HepG2 (cell line): Measurements from ENCODE around the gene NRDE2. TPM values are rescaled to one million over a fixed set of nuclear protein-coding genes. Genes with fewer than 3 reads are reported as not detected.

Experiments
- CHD2 ChIP-seq: IDR thresholded peaks from 2 replicates; pipeline ENCODE4 v1.6.1; 2011; ENCODE audit warnings: low read depth, low read length, improper control_type of control experiment
- NAIF1 ChIP-seq: sonication (generic); formaldehyde crosslinking; IDR thresholded peaks from 2 replicates; pipeline ENCODE4 v1.5.0; 2020; ENCODE audit warnings: mild to moderate bottlenecking, missing genetic modification reagents, borderline replicate concordance
- NR2F1 ChIP-seq, 2 experiments: fragments of 450-650 bp in 1 of 2; formaldehyde crosslinking in 1 of 2; IDR thresholded peaks; 2 replicates each; pipeline versions ENCODE4 v1.5.0 to v1.6.1; 2016 to 2020; ENCODE audit warnings: mild to moderate bottlenecking in 1 of 2, missing compliant biosample characterization in 1 of 2, missing genetic modification reagents in 1 of 2, moderate library complexity in 1 of 2
- SNRNP70 ChIP-seq: fragments of 200-400 bp; formaldehyde crosslinking; IDR thresholded peaks from 2 replicates; pipeline ENCODE4 v1.6.1; 2017; ENCODE audit warnings: mild to moderate bottlenecking, low read depth, low read length, moderate library complexity
- SRSF4 ChIP-seq: fragments of 200-400 bp; formaldehyde crosslinking; IDR thresholded peaks from one replicate; pipeline ENCODE4 v1.6.1; 2018; ENCODE audit warnings: mild to moderate bottlenecking, low read depth, low read length, moderate library complexity; ENCODE audit not compliant: poor library complexity, severe bottlenecking
- TCF12 ChIP-seq, 2 experiments: fragments of 450-650 bp in 1 of 2; sonication (generic) in 1 of 2; formaldehyde crosslinking in 1 of 2; IDR thresholded peaks; 2 replicates each; pipeline versions ENCODE4 v1.6.1 to v1.8.0; 2017 to 2022; ENCODE audit warnings: antibody characterized with exemption in 1 of 2, mild to moderate bottlenecking in 1 of 2, missing genetic modification reagents in 1 of 2, moderate library complexity in 1 of 2
- ZBTB20 ChIP-seq: sonication (generic); formaldehyde crosslinking; IDR thresholded peaks from 2 replicates; pipeline ENCODE4 v1.8.1; 2023; ENCODE audit warnings: missing genetic modification reagents, low read depth, mild to moderate bottlenecking, borderline replicate concordance
- ZBTB38 ChIP-seq: sonication (generic); formaldehyde crosslinking; IDR thresholded peaks from 2 replicates; pipeline ENCODE4 v1.5.1; 2020; ENCODE audit warnings: mild to moderate bottlenecking, missing genetic modification reagents
- ZIK1 ChIP-seq: sonication (generic); formaldehyde crosslinking; IDR thresholded peaks from 2 replicates; pipeline ENCODE4 v1.5.0; 2020; ENCODE audit warnings: mild to moderate bottlenecking, low read depth, missing genetic modification reagents, borderline replicate concordance
- ZNF570 ChIP-seq: sonication (generic); formaldehyde crosslinking; IDR thresholded peaks from 2 replicates; pipeline ENCODE4 v1.4.0; 2020; ENCODE audit warnings: mild to moderate bottlenecking, missing genetic modification reagents, borderline replicate concordance
- ZNF879 ChIP-seq: sonication (generic); formaldehyde crosslinking; IDR thresholded peaks from 2 replicates; pipeline ENCODE4 v1.8.1; 2023; ENCODE audit warnings: missing genetic modification reagents
- polyA plus RNA-seq, 8 experiments: library from polyadenylated mRNA; depleted of rRNA in 3 of 8; stranded (reverse) in 7 of 8; unstranded in 1 of 8; fragments of >200 nt; fragmentation: Illumina TruSeq in 4 of 8; extraction: Trizol in 4 of 8; gene quantifications; 2 replicates each; pipeline versions ENCODE4 v1.2.1 to v1.2.3, GENCODE V29; 2011 to 2016; ENCODE audit warnings: low read depth in 4 of 8, missing spikeins in 1 of 8, mixed read lengths in 1 of 8; ENCODE audit not compliant: insufficient read depth in 1 of 8
- total RNA-seq, 5 experiments: library from RNA; depleted of rRNA; stranded (reverse); fragments of >200 nt; fragmentation: Illumina TruSeq; extraction: Trizol; gene quantifications; 2 replicates each; pipeline ENCODE4 v1.2.3, GENCODE V29; 2016; ENCODE audit warnings: low read depth in 1 of 5
- TF ChIP-seq, protein P1 (sequence below): sonication (generic); formaldehyde crosslinking; IDR thresholded peaks from 2 replicates; pipeline ENCODE4 v1.5.0; 2020; ENCODE audit warnings: mild to moderate bottlenecking, missing genetic modification reagents, borderline replicate concordance
- TF ChIP-seq, protein P2 (sequence below): sonication (generic); formaldehyde crosslinking; IDR thresholded peaks from 2 replicates; pipeline ENCODE4 v1.4.0; 2020; ENCODE audit warnings: missing genetic modification reagents
- TF ChIP-seq, protein P3 (sequence below): sonication (generic); formaldehyde crosslinking; IDR thresholded peaks from 2 replicates; pipeline ENCODE4 v1.4.0; 2020; ENCODE audit warnings: mild to moderate bottlenecking, missing genetic modification reagents
- TF ChIP-seq, protein P4 (sequence below): sonication (generic); formaldehyde crosslinking; IDR thresholded peaks from 2 replicates; pipeline ENCODE4 v1.4.0; 2020; ENCODE audit warnings: low read depth, mild to moderate bottlenecking, missing genetic modification reagents

The NRDE2 gene
- total and polyA plus RNA-seq, 2 of the 13 experiments (the other 11 are each of a cell fraction or from before 2014, with no cell fraction given) = 5.6 to 12.5 TPM

DNA sequence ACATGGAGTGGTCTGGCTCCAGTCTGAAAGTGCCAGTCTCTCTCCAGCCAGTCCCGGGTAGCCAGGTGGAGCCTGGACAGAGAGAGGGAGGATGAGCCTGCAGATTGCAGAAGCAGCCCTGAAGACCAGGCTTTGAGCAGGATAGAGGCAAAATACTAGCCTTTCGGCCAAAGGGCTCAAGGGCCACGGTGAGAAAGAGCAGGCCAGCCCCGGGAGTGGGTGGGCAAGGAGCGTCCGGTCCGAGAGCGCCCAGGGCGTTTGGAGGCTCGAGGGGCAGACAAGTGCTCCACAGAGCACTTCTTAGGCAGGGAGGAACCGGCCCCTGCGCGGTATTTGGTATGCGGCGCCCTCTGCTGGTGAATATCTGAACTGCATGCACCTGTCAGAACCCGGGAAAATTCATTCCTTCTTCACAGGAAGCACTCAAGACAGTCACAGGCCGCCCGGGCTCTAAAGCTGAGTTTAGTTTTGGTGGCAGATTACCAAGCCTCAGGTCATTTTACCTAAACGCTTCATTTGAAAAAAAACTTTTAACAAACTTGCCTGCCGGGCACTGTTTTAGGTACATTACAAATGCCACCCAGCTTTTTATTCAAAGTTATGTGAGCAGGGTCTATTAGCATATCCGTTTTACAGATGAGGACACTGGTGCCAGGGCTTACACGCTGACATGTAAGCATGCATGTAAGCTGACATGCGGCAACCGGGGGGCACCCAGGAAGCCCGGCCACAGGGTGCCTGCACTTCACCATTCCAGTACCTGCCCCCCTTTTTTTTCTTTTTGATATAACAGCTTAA is 96.4 kb downstream of the NRDE2 start (continued):
- TF ChIP-seq, protein P1, sequence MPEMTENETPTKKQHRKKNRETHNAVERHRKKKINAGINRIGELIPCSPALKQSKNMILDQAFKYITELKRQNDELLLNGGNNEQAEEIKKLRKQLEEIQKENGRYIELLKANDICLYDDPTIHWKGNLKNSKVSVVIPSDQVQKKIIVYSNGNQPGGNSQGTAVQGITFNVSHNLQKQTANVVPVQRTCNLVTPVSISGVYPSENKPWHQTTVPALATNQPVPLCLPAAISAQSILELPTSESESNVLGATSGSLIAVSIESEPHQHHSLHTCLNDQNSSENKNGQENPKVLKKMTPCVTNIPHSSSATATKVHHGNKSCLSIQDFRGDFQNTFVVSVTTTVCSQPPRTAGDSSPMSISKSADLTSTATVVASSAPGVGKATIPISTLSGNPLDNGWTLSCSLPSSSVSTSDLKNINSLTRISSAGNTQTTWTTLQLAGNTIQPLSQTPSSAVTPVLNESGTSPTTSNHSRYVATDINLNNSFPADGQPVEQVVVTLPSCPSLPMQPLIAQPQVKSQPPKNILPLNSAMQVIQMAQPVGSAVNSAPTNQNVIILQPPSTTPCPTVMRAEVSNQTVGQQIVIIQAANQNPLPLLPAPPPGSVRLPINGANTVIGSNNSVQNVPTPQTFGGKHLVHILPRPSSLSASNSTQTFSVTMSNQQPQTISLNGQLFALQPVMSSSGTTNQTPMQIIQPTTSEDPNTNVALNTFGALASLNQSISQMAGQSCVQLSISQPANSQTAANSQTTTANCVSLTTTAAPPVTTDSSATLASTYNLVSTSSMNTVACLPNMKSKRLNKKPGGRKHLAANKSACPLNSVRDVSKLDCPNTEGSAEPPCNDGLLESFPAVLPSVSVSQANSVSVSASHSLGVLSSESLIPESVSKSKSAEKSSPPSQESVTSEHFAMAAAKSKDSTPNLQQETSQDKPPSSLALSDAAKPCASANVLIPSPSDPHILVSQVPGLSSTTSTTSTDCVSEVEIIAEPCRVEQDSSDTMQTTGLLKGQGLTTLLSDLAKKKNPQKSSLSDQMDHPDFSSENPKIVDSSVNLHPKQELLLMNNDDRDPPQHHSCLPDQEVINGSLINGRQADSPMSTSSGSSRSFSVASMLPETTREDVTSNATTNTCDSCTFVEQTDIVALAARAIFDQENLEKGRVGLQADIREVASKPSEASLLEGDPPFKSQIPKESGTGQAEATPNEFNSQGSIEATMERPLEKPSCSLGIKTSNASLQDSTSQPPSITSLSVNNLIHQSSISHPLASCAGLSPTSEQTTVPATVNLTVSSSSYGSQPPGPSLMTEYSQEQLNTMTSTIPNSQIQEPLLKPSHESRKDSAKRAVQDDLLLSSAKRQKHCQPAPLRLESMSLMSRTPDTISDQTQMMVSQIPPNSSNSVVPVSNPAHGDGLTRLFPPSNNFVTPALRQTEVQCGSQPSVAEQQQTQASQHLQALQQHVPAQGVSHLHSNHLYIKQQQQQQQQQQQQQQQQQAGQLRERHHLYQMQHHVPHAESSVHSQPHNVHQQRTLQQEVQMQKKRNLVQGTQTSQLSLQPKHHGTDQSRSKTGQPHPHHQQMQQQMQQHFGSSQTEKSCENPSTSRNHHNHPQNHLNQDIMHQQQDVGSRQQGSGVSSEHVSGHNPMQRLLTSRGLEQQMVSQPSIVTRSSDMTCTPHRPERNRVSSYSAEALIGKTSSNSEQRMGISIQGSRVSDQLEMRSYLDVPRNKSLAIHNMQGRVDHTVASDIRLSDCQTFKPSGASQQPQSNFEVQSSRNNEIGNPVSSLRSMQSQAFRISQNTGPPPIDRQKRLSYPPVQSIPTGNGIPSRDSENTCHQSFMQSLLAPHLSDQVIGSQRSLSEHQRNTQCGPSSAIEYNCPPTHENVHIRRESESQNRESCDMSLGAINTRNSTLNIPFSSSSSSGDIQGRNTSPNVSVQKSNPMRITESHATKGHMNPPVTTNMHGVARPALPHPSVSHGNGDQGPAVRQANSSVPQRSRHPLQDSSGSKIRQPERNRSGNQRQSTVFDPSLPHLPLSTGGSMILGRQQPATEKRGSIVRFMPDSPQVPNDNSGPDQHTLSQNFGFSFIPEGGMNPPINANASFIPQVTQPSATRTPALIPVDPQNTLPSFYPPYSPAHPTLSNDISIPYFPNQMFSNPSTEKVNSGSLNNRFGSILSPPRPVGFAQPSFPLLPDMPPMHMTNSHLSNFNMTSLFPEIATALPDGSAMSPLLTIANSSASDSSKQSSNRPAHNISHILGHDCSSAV (CRISPR knock-in tag) = no peak
- TF ChIP-seq SNRNP70 (no peak), TCF12 (IDR thresholded peaks at IDR 0.05) (no peak), TCF12 (CRISPR knock-in tag; IDR thresholded peaks at IDR 0.05) (no peak), CHD2 (no peak), ZIK1 (CRISPR knock-in tag) (no peak), NR2F1 (CRISPR knock-in tag; IDR thresholded peaks at IDR 0.05) (no peak), NAIF1 (no peak), SRSF4 (no peak), ZBTB20 (CRISPR knock-in tag) (no peak), ZNF879 (CRISPR knock-in tag) (no peak), ZBTB38 (CRISPR knock-in tag) (no peak), ZNF570 (CRISPR knock-in tag) (no peak)
- TF ChIP-seq, protein P2, sequence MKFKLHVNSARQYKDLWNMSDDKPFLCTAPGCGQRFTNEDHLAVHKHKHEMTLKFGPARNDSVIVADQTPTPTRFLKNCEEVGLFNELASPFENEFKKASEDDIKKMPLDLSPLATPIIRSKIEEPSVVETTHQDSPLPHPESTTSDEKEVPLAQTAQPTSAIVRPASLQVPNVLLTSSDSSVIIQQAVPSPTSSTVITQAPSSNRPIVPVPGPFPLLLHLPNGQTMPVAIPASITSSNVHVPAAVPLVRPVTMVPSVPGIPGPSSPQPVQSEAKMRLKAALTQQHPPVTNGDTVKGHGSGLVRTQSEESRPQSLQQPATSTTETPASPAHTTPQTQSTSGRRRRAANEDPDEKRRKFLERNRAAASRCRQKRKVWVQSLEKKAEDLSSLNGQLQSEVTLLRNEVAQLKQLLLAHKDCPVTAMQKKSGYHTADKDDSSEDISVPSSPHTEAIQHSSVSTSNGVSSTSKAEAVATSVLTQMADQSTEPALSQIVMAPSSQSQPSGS = no peak
- TF ChIP-seq, protein P3, sequence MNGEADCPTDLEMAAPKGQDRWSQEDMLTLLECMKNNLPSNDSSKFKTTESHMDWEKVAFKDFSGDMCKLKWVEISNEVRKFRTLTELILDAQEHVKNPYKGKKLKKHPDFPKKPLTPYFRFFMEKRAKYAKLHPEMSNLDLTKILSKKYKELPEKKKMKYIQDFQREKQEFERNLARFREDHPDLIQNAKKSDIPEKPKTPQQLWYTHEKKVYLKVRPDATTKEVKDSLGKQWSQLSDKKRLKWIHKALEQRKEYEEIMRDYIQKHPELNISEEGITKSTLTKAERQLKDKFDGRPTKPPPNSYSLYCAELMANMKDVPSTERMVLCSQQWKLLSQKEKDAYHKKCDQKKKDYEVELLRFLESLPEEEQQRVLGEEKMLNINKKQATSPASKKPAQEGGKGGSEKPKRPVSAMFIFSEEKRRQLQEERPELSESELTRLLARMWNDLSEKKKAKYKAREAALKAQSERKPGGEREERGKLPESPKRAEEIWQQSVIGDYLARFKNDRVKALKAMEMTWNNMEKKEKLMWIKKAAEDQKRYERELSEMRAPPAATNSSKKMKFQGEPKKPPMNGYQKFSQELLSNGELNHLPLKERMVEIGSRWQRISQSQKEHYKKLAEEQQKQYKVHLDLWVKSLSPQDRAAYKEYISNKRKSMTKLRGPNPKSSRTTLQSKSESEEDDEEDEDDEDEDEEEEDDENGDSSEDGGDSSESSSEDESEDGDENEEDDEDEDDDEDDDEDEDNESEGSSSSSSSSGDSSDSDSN (CRISPR knock-in tag) = peak; percentile 41; the same call in 1 of the 2 replicates
- TF ChIP-seq, protein P4, sequence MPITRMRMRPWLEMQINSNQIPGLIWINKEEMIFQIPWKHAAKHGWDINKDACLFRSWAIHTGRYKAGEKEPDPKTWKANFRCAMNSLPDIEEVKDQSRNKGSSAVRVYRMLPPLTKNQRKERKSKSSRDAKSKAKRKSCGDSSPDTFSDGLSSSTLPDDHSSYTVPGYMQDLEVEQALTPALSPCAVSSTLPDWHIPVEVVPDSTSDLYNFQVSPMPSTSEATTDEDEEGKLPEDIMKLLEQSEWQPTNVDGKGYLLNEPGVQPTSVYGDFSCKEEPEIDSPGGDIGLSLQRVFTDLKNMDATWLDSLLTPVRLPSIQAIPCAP (CRISPR knock-in tag) = no peak
